DOHH2 (cell line): ENCODE data around the gene FNDC10.

ENCODE experiments used
- EZH2phosphoT487 ChIP-seq: fragments of 200-600 bp; sonication (generic); IDR thresholded peaks from 2 replicates; pipeline ENCODE4 v1.6.1; 2017; ENCODE audit warnings: borderline replicate concordance, mild to moderate bottlenecking, antibody characterized with exemption, low read length, moderate library complexity, mixed read lengths
- TF ChIP-seq, protein P1 (sequence below): fragments of 200-600 bp; sonication (generic); IDR thresholded peaks from one replicate; pipeline ENCODE4 v1.5.1; 2014; ENCODE audit warnings: antibody characterized with exemption, mild to moderate bottlenecking, low read depth, low read length; ENCODE audit not compliant: poor library complexity, severe bottlenecking

- TF ChIP-seq, protein P1, sequence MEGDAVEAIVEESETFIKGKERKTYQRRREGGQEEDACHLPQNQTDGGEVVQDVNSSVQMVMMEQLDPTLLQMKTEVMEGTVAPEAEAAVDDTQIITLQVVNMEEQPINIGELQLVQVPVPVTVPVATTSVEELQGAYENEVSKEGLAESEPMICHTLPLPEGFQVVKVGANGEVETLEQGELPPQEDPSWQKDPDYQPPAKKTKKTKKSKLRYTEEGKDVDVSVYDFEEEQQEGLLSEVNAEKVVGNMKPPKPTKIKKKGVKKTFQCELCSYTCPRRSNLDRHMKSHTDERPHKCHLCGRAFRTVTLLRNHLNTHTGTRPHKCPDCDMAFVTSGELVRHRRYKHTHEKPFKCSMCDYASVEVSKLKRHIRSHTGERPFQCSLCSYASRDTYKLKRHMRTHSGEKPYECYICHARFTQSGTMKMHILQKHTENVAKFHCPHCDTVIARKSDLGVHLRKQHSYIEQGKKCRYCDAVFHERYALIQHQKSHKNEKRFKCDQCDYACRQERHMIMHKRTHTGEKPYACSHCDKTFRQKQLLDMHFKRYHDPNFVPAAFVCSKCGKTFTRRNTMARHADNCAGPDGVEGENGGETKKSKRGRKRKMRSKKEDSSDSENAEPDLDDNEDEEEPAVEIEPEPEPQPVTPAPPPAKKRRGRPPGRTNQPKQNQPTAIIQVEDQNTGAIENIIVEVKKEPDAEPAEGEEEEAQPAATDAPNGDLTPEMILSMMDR, result no peak
- no peak for TF ChIP-seq EZH2phosphoT487
These were observed 41.3 kb downstream of the FNDC10 start for GRCh38 chr1:1558591-1558990.
